GM23248 (cell line): ENCODE results near the gene DNAJC30.

ENCODE experiments used
- EZH2 ChIP-seq: fragments of 200-600 bp; sonication (generic); IDR thresholded peaks from 2 replicates; pipeline ENCODE4 v1.6.1; 2018; ENCODE audit warnings: antibody characterized with exemption, mild to moderate bottlenecking; ENCODE audit not compliant: insufficient read depth, poor library complexity, severe bottlenecking
- EZH2phosphoT487 ChIP-seq: fragments of 200-600 bp; sonication (generic); IDR thresholded peaks from 2 replicates; pipeline ENCODE4 v1.6.1; 2018; ENCODE audit warnings: antibody characterized with exemption, moderate library complexity, mild to moderate bottlenecking, low read depth; ENCODE audit not compliant: insufficient read depth

- no peak for TF ChIP-seq EZH2
- no peak for TF ChIP-seq EZH2phosphoT487
Observed at GRCh38 chr7:73678862-73679261, 4.4 kb downstream of the DNAJC30 start.
